Measurements from ENCODE around the gene SPTSSA. TPM values are rescaled to one million over a fixed set of nuclear protein-coding genes. Genes with fewer than 3 reads are reported as not detected.

Gene SPTSSA
- total RNA-seq, 8 experiments from 2014 or later, result 9.5 to 26.1 (median 18.0) TPM

DNA sequence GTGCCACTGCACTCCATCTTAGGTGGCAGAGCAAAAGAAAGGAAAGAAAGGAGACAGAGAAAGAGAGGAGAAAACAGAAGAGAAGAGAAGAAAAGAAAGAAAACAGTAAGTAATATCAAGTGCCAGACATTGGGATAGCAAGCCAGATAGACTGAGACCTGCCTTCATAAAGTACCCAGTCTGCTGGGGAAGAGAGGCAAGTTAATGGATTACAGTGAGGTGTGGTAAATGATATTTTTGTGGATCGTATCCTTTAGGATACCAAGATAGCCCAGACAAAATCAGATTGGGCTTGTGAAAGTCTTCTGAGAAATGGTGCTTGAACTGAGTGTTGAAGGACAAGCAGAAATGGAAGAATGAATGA is 1.5 kb upstream of the SPTSSA start:
- Histone ChIP-seq H3K4me1 (replicated peaks in 1 of 2) (peaks cover 3 to 19% of the 10 kb centered on the region in 2 donors), H3K27ac (no peak overlapping the region), H3K4me3 (no peak overlapping the region)
- no peak for ATAC-seq (replicated peaks in 6 of 8)
- 38 to 100% (median 83%) methylated on average over 1 of the region's 1 CpG; no CpG with 5 or more reads in 3 of the 10 experiments for WGBS, 10 experiments
- in situ Hi-C loops (cut with MboI; ENCODE audit: low pct_unique_long_range_greater_than_20kb in 2 of 9, low sequenced_read_pairs in 9 of 9, unreplicated experiment in 9 of 9), result loop anchor here in 1 of 9 experiments (25.0 kb wide), 1 partner anchor 126 kb away; no protein-coding TSS in a partner anchor

DNA sequence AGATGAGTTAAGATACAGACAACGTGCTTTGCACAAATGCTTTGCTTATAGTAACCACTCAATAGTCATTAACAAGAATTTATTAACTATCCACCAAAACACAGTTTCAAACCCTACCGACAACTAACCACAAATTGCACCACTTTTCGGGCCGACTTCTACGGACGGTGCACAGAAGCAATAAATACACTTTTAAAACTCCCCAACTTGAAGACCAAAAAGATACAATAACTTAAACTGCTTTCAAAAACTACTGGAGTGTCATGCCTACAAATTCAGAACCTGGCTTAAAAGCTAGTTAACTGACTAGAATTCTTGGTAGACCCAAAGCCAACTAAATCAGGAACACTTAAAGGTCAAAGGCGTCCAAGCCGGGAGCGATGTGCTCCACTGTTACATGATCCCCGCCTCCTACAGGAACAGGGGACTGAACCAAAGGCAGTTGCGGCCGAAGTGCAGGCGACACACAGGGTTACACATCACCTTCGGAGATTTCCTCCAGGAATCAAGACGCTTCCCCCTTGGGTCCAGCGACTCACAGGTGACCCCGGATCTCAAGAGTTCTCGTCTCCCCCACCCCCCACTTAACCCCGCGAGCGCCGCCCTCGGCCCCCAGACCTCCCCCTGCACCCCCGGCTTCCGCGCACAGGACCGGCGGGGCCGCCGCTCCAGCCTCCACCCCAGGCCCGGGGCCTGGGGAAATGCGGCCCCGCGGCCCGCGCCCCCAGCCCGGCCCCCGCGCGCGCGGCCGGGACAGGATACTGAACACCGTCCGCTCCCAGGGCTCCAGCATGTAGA is 507 bp downstream of the SPTSSA start:
- peak overlapping the region; percentile 88 to 90 for H3K27ac ChIP-seq
- in situ Hi-C loops (cut with MboI; ENCODE audit: low pct_unique_long_range_greater_than_20kb in 2 of 9, low sequenced_read_pairs in 9 of 9, unreplicated experiment in 9 of 9), result loop anchor here in 1 of 9 experiments (25.0 kb wide), 1 partner anchor 124 kb away; no protein-coding TSS in a partner anchor
- H3K4me3 ChIP-seq, result peak overlapping the region; percentile 65 to 88 (median 75)
- 0 to 6% (median 1%) methylated on average over 1 to 13 of the region's 45 CpGs for WGBS, 10 experiments
- H3K4me1 ChIP-seq (replicated peaks in 1 of 2), result peaks cover 3 to 19% of the 10 kb centered on the region in 2 donors
- ATAC-seq (replicated peaks in 6 of 8), result peak; percentile 15 to 47 (median 26)

DNA sequence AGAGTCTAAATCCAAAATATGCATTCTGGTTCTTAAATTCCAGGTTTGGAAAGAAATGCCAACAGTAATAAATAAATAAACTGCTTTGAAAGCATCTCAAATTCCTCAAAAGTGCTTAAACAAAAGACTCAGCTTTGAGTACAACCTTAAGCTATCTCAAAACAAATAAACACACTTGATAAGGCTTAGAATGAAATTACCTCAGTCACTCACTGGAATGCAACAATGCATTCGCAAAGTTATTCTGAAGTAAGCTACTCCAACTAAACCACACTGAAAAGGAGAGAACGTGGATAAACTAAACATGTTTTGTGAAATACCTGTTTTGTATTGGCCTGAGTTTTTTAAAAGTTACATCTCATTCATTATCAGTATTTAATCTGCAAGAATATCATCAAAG is 1.2 kb downstream of the SPTSSA start:
- no peak for ATAC-seq (replicated peaks in 6 of 8)
- H3K27ac ChIP-seq, result no peak overlapping the region
- peaks cover 3 to 19% of the 10 kb centered on the region in 2 donors for H3K4me1 ChIP-seq (replicated peaks in 1 of 2)
- WGBS, 10 experiments, result 6 to 61% (median 19%) methylated on average over 1 to 2 of the region's 2 CpGs; no CpG with 5 or more reads in 3 of the 10 experiments
- in situ Hi-C loops (cut with MboI; ENCODE audit: low pct_unique_long_range_greater_than_20kb in 2 of 9, low sequenced_read_pairs in 9 of 9, unreplicated experiment in 9 of 9), result loop anchor here in 1 of 9 experiments (25.0 kb wide), 1 partner anchor 124 kb away; no protein-coding TSS in a partner anchor
- peak overlapping the region; percentile 65 to 88 (median 75) for H3K4me3 ChIP-seq

DNA sequence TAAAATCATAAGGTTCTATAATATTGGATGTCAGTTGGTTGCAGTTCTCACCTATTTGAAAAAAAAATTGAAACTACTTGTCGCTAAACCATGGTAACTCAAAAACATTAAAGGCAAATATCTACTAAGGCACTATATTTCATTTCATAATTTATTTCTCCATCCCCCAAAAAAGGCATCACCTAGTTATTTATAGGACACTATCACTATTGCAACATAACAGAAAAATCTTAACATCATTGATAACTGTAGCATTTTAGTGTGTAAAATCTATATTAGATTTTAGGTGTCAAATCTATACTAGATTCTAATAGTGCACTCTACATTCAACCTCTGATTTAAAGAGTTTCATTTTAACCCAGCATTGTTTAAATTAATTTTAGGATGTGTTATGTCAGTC is 1.7 kb downstream of the SPTSSA start:
- ATAC-seq (replicated peaks in 6 of 8), result no peak
- Histone ChIP-seq H3K27ac (no peak overlapping the region), H3K4me3 (peak overlapping the region in 1 of 5 donors; percentile 70), H3K4me1 (replicated peaks in 1 of 2) (peaks cover 3 to 19% of the 10 kb centered on the region in 2 donors)
- 60 to 100% (median 92%) methylated on average over 1 of the region's 1 CpG; no CpG with 5 or more reads in 1 of the 10 experiments for WGBS, 10 experiments
- in situ Hi-C loops (cut with MboI; ENCODE audit: low pct_unique_long_range_greater_than_20kb in 2 of 9, low sequenced_read_pairs in 9 of 9, unreplicated experiment in 9 of 9), result loop anchor here in 1 of 9 experiments (25.0 kb wide), 1 partner anchor 123 kb away; no protein-coding TSS in a partner anchor

DNA sequence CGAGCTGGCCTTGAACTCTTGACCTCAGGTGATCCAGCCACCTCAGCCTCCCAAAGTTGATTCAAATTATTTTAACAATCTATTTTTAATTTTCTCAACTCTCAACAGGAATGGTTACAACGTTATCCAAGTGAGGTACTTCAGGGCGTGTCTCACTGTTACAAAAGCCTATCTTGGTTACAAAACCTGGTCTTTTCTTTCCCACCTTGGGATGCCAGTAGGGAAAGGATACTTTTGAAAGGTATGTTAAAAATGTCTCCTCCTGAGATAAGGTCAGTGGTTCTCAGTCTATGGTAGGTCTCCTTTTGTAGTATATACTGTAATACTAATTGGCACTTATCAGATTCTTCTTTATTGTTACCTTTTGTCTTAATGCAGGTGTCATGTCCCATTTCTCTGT is 4.9 kb downstream of the SPTSSA start:
- no peak for ATAC-seq (replicated peaks in 6 of 8)
- 50 to 100% (median 87%) methylated on average over 1 to 3 of the region's 3 CpGs; no CpG with 5 or more reads in 1 of the 10 experiments for WGBS, 10 experiments
- Histone ChIP-seq H3K4me3 (no peak overlapping the region), H3K4me1 (replicated peaks in 1 of 2) (peaks cover 3 to 14% of the 10 kb centered on the region in 2 donors), H3K27ac (no peak overlapping the region)
- in situ Hi-C loops (cut with MboI; ENCODE audit: low pct_unique_long_range_greater_than_20kb in 2 of 9, low sequenced_read_pairs in 9 of 9, unreplicated experiment in 9 of 9), result loop anchor here in 1 of 9 experiments (25.0 kb wide), 1 partner anchor 120 kb away; no protein-coding TSS in a partner anchor

DNA sequence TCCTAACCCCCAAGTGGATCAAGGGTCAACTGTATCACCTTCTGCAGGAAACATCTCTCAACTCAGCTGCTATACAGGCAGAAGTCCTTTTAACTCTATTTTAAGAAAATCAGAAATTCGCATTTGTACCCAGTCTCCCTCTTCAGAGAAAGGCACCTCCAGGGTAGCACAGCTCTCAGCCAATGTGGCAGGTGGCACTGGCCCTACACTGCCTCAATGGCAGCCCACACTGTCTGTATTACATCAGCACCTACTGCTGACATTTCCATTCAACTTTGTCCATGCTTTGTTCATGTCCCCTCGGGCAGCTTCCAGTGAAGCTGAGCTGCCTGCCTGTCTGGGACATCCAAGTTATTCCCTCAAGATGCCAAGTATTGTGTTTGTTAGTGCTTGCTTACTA is 8.8 kb downstream of the SPTSSA start:
- no peaks in the 10 kb centered on the region for H3K4me1 ChIP-seq (replicated peaks in 1 of 2)
- H3K4me3 ChIP-seq, result no peak overlapping the region
- ATAC-seq (replicated peaks in 6 of 8), result peak in 5 of 8 experiments; percentile 19 to 57 (median 38)
- H3K27ac ChIP-seq, result no peak overlapping the region
- in situ Hi-C loops (cut with MboI; ENCODE audit: low pct_unique_long_range_greater_than_20kb in 2 of 9, low sequenced_read_pairs in 9 of 9, unreplicated experiment in 9 of 9), result loop anchor here in 1 of 9 experiments (25.0 kb wide), 1 partner anchor 116 kb away; no protein-coding TSS in a partner anchor
- 44 to 100% (median 80%) methylated on average over 1 to 2 of the region's 2 CpGs; no CpG with 5 or more reads in 3 of the 10 experiments for whole genome bisulfite sequencing, 10 experiments

DNA sequence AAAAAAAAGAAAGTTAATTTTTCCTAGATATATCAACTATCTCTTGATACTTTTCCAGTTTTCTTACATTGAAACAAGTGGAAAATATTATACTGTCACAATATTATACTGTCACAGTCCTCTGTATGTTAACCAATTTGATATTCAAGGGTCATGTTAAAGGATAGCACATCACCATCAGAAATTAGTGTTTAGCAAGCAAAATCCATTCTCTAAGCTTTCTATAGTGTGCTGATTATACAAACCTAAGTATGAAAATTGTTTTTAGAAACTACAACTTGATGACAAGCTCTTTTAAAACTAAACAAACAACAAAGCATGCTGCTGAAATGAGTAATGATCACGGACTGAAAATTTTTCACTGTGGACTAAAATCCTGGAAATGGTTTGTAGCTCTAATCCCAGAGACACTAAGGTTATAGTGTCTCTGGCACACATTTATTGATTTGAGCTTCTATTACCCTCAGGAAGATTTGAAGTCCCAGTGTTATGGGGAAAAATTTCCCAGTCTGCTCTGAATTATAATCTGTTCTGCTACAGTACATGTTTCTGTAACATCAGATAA is 9.7 kb downstream of the SPTSSA start:
- H3K4me1 ChIP-seq (replicated peaks in 1 of 2), result no peaks in the 10 kb centered on the region
- in situ Hi-C loops (cut with MboI; ENCODE audit: low pct_unique_long_range_greater_than_20kb in 2 of 9, low sequenced_read_pairs in 9 of 9, unreplicated experiment in 9 of 9), result loop anchor here in 1 of 9 experiments (25.0 kb wide), 1 partner anchor 115 kb away; no protein-coding TSS in a partner anchor
- H3K27ac ChIP-seq, result no peak overlapping the region
- H3K4me3 ChIP-seq, result no peak overlapping the region
- ATAC-seq (replicated peaks in 6 of 8), result no peak
- 50 to 100% (median 88%) methylated on average over 1 of the region's 1 CpG; no CpG with 5 or more reads in 2 of the 10 experiments for WGBS, 10 experiments

DNA sequence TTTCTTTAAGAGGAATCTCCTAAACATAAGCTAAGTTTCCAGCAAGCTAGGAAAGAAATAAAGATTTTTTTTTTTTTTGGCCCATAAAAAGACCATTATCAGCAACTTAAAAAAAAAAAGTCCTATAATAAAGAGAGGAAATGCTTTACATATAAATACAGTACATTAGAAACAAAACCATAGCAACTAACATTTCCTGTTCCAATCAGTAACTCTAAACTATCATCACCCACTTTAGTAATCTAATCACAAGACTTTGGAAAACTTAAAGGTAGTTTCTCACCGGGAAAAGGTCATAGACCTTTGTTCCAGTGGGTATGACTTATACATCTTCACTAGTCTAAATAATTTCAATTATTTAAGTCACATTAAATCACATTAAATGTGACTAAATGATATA is 11.1 kb downstream of the SPTSSA start:
- in situ Hi-C loops (cut with MboI; ENCODE audit: low pct_unique_long_range_greater_than_20kb in 2 of 9, low sequenced_read_pairs in 9 of 9, unreplicated experiment in 9 of 9), result loop anchor here in 1 of 9 experiments (25.0 kb wide), 1 partner anchor 114 kb away; no protein-coding TSS in a partner anchor
- 40 to 100% (median 83%) methylated on average over 1 of the region's 1 CpG; no CpG with 5 or more reads in 4 of the 10 experiments for WGBS, 10 experiments
- no peaks in the 10 kb centered on the region for H3K4me1 ChIP-seq (replicated peaks in 1 of 2)
- H3K27ac ChIP-seq, result no peak overlapping the region
- no peak for ATAC-seq (replicated peaks in 6 of 8)
- H3K4me3 ChIP-seq, result no peak overlapping the region

DNA sequence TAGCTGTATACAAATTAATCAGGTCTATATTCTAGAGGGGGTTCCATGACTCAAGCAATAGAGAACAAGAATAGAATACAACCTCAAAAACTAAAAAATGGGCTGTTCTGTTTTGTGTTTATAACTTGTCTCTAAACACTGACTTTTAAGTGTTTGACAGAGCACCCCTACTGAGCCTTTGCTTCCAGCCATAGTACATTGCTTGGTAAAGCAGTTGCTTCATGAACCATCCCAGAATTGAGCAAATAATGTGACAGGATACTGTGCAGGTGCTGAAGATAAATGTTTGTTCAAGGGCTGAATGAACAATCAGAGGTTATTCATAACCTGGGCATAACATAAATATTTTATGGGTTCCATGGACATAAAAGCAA is 11.5 kb downstream of the SPTSSA start:
- Histone ChIP-seq H3K27ac (no peak overlapping the region), H3K4me3 (no peak overlapping the region), H3K4me1 (replicated peaks in 1 of 2) (no peaks in the 10 kb centered on the region)
- ATAC-seq (replicated peaks in 6 of 8), result no peak
- in situ Hi-C loops (cut with MboI; ENCODE audit: low pct_unique_long_range_greater_than_20kb in 2 of 9, low sequenced_read_pairs in 9 of 9, unreplicated experiment in 9 of 9), result loop anchor here in 1 of 9 experiments (25.0 kb wide), 1 partner anchor 113 kb away; no protein-coding TSS in a partner anchor

DNA sequence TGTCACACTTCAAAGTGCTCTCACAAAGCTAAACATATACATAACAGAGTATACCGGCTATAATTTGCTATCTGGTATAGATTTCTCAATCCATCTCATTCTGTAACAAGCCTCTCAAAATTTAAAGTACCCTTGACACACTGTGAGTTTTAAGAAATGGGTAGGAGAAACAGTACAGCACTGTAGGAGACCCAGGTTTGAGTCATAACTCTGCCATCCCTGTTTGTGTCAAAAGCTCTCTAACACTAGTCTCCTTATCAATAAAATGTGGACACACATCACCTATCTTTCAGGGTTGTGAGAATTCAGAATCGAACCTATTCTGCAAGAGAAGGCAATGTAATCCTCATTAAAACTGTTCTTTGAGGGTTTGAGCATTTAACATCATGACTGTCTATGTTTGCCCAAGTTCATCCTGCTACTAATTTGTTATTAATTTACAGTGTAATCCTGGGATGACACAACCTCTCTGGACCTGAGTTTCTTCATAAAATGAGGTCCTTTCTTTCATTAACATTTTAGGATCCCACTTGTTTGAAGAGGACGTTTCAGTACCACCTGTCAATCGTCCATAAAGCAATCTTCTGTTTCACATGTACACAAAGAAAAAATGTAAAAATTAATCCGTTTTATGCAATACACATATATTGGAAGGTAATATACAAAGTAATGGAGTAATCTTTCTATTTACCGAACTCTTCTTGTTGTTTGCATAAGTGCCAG is 12.1 kb downstream of the SPTSSA start:
- Histone ChIP-seq H3K4me3 (no peak overlapping the region), H3K4me1 (replicated peaks in 1 of 2) (no peaks in the 10 kb centered on the region), H3K27ac (no peak overlapping the region)
- no peak for ATAC-seq (replicated peaks in 6 of 8)
- WGBS, 10 experiments, result 78 to 100% (median 93%) methylated on average over 2 to 6 of the region's 6 CpGs; no CpG with 5 or more reads in 2 of the 10 experiments
- in situ Hi-C loops (cut with MboI; ENCODE audit: low pct_unique_long_range_greater_than_20kb in 2 of 9, low sequenced_read_pairs in 9 of 9, unreplicated experiment in 9 of 9), result loop anchor here in 1 of 9 experiments (25.0 kb wide), 1 partner anchor 113 kb away; no protein-coding TSS in a partner anchor

DNA sequence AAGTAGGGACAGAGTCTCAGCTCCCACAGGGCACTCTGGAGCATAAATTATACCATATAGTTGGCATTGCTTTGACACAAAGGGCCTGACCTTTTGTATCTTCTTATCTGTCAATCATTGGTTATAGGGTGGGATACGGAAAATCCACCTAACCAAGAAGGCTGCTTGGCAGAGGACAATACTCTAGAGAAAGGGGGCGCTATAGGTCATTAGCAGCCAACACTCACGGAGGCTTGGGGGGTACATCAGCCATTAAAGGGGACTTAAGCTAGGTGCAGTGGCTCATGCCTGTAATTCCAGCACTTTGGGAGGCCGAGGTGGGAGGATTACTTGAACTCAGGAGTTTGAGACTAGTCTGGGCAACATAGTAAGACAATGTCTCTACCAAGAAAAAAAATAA is 22.9 kb downstream of the SPTSSA start:
- WGBS, 10 experiments, result 70 to 100% (median 90%) methylated on average over 2 to 4 of the region's 4 CpGs; no CpG with 5 or more reads in 1 of the 10 experiments
- Histone ChIP-seq H3K27ac (no peak overlapping the region), H3K4me3 (no peak overlapping the region), H3K4me1 (replicated peaks in 1 of 2) (no peaks in the 10 kb centered on the region)
- ATAC-seq (replicated peaks in 6 of 8), result no peak
- in situ Hi-C loops (cut with MboI; ENCODE audit: low pct_unique_long_range_greater_than_20kb in 2 of 9, low sequenced_read_pairs in 9 of 9, unreplicated experiment in 9 of 9), result no loop called here

DNA sequence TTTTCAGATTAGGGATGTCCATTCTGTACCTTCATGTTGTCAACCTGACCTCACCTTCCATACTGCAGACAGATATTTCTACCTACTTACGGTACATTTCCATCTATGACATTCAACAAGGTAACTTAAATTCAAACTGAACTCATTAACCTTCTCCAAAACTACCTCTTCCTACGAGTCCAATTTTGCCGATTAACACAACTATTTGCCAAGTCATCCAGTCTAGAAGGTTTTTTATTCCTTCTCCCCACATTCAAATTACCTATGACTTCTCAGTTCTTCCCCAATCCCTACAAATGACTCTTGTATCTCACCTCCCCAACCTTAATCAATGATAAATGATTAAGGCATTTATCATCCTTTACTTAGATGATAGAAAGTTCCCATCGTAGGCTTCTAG is 23.6 kb downstream of the SPTSSA start:
- in situ Hi-C loops (cut with MboI; ENCODE audit: low pct_unique_long_range_greater_than_20kb in 2 of 9, low sequenced_read_pairs in 9 of 9, unreplicated experiment in 9 of 9), result no loop called here
- Histone ChIP-seq H3K4me3 (no peak overlapping the region), H3K4me1 (replicated peaks in 1 of 2) (no peaks in the 10 kb centered on the region), H3K27ac (no peak overlapping the region)
- no peak for ATAC-seq (replicated peaks in 6 of 8)
- WGBS, 10 experiments, result 80 to 100% (median 96%) methylated on average over 1 to 4 of the region's 4 CpGs
